Mesodermal cell (in vitro differentiated cells): ENCODE results near the gene SYT15.
"Not testable (repeated sequence)": the region's sequence is repeated elsewhere in the genome, so short reads cannot be mapped to it uniquely, and the experiment has no call there.

ENCODE experiments used
- H3K27ac ChIP-seq: 2 replicates; pipeline ENCODE4 v1.7.0; 2013; ENCODE audit warnings: mild to moderate bottlenecking, low read depth, low read length, moderate library complexity; ENCODE audit not compliant: severe bottlenecking
- H3K36me3 ChIP-seq: 2 replicates; pipeline ENCODE4 v1.7.1; 2013; ENCODE audit warnings: mild to moderate bottlenecking, low read length, moderate library complexity; ENCODE audit not compliant: control insufficient read depth, insufficient read depth
- H3K4me1 ChIP-seq: one replicate; pipeline ENCODE4 v1.7.1; 2013; ENCODE audit warnings: mild to moderate bottlenecking, low read length; ENCODE audit not compliant: insufficient read depth, control insufficient read depth, poor library complexity, severe bottlenecking
- H3K4me3 ChIP-seq: 2 replicates; pipeline ENCODE4 v1.7.0; 2013; ENCODE audit warnings: low read length, control low read depth, mild to moderate bottlenecking; ENCODE audit not compliant: insufficient read depth, poor library complexity, severe bottlenecking; ENCODE audit errors: extremely low read depth
- H3K9me3 ChIP-seq: 2 replicates; pipeline ENCODE4 v1.7.1; 2013; ENCODE audit warnings: mild to moderate bottlenecking, low read length, moderate library complexity; ENCODE audit not compliant: control insufficient read depth
- WGBS, 2 experiments: methylation state at CpG; one replicate each; pipeline ENCODE4 v1.1.5; 2013; ENCODE audit warnings: missing lambda C conversion rate in 2 of 2; ENCODE audit not compliant: insufficient coverage in 2 of 2; 5-methylcytosine and 5-hydroxymethylcytosine counted together

The SYT15 gene

DNA sequence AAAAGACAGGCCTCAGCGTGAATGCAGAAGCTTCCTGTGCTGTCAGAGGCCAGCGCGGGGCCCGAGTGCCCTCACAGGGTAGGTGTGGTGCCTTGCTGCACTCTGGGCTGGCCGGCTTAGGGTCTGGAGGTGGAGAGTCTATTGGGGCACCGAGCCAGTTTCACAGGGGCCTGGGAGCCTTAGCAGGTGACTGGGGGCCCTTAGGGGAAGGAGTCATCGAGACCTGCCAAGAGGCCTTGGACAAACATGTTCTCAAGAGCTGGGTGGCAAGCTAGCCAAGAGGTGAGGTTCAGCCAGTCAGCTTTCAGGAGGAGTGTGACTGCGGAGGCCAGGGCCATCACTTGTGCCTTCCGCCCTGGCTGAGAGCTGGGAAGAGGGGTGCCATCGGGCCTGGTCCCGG, 3.6 kb downstream of the SYT15 start:
- not testable (repeated sequence) for H3K9me3 ChIP-seq, H3K27ac ChIP-seq, H3K36me3 ChIP-seq, H3K4me3 ChIP-seq, H3K4me1 ChIP-seq
- no CpG with 5 or more reads among the region's 11 CpGs for WGBS, 2 experiments

DNA sequence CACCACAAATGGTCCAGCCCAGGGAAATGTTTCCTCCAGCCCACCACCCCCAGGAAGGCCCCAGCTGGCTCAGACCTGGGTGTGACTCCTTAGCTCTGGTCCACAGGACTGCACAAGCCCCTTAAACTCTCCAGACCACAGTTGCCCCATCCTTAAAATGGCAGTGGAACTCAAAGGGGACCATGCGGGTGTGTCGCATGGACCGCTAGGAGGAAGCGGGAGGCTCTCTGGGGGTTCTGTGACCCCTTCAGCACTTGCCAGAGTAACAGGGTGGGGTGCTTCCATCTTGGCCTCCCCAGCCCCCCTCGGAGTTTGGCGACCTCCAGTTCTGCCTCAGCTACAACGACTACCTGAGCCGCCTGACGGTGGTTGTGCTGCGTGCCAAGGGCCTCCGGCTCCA, 5.3 kb downstream of the SYT15 start:
- H3K4me3 ChIP-seq, H3K36me3 ChIP-seq, H3K4me1 ChIP-seq, H3K27ac ChIP-seq, H3K9me3 ChIP-seq: not testable (repeated sequence)
- WGBS, 2 experiments, result no CpG with 5 or more reads among the region's 11 CpGs

DNA sequence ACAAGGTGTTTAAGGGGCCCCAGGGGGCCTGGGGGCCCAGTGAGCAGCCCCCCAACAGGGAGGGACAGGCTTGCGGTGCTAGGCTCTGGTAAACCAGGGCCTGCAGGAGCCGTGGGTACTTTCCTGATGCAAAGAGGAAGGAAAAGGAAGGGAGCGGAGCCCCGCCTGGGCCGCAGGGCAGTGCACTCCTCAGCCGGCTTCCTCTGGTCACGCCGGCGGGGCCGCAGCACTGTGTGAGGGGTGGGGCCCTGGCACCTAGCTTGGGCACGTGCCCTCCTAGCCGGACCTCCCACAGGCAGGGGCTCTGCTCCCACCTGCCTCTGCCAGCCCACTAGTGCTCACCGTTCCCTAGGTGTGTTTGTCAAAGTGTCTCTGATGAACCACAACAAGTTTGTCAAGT, 6.3 kb downstream of the SYT15 start:
- not testable (repeated sequence) for H3K36me3 ChIP-seq, H3K4me1 ChIP-seq, H3K4me3 ChIP-seq, H3K9me3 ChIP-seq, H3K27ac ChIP-seq
- no CpG with 5 or more reads among the region's 13 CpGs for WGBS, 2 experiments

DNA sequence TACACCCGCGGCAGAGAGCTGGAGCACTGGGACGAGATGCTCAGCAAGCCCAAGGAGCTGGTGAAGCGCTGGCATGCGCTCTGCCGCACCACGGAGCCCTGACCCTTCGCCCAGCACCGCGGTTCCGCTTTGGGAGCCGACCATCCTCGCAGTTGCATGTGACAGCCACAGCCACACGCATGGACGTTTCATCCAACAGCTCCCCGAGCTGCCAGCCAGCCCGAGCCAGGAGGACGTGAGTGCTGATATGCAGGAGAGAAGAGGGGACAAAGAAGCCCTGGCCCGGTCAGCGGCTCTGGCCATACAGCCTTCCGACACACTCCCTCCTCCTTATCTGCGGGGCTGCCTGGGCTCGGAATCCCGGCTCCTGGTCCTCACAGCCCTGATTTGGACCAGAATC, 8.6 kb downstream of the SYT15 start:
- H3K9me3 ChIP-seq, H3K4me1 ChIP-seq, H3K27ac ChIP-seq, H3K36me3 ChIP-seq, H3K4me3 ChIP-seq: not testable (repeated sequence)
- no CpG with 5 or more reads among the region's 24 CpGs for WGBS, 2 experiments

DNA sequence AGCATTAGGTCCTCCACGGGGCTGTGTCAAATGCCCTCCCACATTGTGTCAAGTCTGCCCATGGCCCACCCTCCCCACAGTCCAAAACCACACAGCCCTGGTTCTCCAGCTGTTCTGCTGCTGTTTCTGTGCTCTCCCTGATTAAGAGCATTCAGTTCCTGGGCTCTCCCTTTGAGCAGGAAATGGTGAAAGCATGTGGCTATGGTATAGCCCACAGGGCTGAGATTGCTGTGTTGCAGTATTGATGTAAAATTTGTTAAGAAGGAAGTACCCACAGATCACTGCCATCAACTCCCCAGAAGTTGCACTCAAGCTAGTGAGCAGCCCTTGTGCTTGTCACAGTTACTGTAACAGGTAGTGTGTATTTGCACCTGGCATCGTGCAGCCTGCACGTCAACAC, 9.3 kb downstream of the SYT15 start:
- not testable (repeated sequence) for H3K36me3 ChIP-seq, H3K27ac ChIP-seq, H3K9me3 ChIP-seq, H3K4me3 ChIP-seq, H3K4me1 ChIP-seq
- no CpG with 5 or more reads among the region's 3 CpGs for WGBS, 2 experiments

DNA sequence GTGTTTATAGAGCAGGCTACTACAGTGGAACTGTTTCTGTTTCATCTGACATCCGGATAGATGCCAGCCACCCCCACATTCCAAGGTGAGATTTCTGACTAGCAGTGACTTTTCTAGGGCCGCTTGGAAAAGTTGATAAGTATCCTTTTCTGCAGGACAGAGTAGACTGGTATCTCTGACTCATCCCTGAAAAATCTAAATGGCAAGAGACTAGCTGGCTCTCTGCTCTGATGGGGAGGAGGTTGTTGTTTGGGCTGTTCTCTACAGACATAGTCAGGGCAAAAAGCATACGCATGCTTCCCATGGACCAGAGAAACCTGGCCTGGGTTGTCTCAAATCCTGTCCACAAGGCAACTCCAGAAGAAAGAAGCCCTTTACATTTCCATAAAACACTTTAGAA, 10.7 kb downstream of the SYT15 start:
- not testable (repeated sequence) for H3K4me3 ChIP-seq

DNA sequence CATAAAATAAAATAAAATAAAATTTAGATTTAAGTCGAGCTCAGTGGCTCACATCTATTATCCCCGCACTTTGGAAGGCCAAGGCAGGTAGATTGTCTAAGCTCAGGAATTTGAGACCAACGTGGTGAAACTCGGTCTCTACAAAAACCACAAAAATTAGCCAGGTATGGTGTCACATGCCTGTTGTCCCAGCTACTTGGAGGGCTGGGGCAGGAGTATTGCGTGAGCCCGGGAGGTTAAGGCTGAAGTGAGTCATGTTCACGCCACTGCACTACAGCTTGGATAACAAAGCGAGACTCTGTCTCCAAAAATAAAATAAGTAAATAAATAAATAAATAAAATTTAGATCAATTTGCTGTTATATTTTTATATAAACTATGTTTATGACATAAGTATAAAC, 12.1 kb downstream of the SYT15 start:
- WGBS, 2 experiments, result no CpG with 5 or more reads among the region's 8 CpGs
- not testable (repeated sequence) for H3K27ac ChIP-seq, H3K4me1 ChIP-seq, H3K4me3 ChIP-seq, H3K9me3 ChIP-seq, H3K36me3 ChIP-seq

More for the DNA sequence above, 10.7 kb downstream of the SYT15 start:
- not testable (repeated sequence) for H3K36me3 ChIP-seq, H3K27ac ChIP-seq, H3K4me1 ChIP-seq, H3K9me3 ChIP-seq
- no CpG with 5 or more reads among the region's 3 CpGs for WGBS, 2 experiments

DNA sequence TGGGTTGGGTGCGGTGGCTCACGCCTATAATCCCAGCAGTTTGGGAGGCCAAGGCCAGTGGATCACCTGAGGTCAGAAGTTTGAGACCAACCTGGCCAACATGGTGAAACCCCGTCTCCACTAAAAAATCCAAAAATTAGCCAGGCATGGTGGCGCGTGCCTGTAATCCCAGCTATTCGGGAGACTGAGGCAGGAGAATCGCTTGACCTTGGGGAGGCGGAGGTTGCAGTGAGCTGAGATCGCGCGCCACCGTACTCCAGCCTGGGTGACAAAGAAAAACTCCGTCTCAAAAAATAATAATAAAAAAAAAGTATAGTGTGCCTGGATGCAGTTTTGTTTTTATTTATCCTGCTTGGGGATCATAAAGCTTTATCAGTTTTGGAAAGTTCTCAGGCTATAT, 14.4 kb downstream of the SYT15 start:
- not testable (repeated sequence) for H3K9me3 ChIP-seq, H3K4me3 ChIP-seq, H3K4me1 ChIP-seq, H3K27ac ChIP-seq, H3K36me3 ChIP-seq
- WGBS, 2 experiments, result no CpG with 5 or more reads among the region's 13 CpGs

DNA sequence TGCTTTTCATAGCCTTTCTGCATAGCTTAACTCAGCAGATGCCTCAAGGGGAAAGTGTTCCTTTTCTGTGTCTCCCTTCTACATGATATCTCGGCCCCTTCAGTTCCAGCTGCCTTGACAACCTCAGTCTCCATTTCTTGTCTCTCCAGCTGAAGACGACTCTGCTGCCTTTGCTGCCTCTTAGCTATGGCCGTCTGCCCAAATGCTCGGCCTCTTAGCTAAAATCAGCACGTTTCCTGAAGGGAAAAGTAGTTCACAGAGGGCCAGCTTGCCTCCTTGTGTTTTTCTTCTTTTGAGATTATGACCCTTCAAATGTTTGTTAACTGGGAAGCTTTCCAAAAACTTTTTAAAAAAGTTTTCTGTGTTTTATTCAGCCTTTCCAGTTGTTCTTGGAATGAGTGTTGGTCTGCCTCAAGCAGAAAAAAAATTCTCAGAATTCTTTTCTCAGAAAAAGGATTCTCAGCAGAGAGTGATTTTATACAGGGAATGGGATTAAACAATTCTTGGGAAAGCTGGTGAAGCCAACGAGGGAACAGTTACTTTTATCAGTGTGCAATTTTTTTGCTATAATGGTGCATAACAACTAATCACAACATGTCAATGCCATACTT, 15.6 kb downstream of the SYT15 start:
- not testable (repeated sequence) for H3K27ac ChIP-seq, H3K9me3 ChIP-seq, H3K4me1 ChIP-seq, H3K36me3 ChIP-seq, H3K4me3 ChIP-seq
- no CpG with 5 or more reads among the region's 6 CpGs for WGBS, 2 experiments

DNA sequence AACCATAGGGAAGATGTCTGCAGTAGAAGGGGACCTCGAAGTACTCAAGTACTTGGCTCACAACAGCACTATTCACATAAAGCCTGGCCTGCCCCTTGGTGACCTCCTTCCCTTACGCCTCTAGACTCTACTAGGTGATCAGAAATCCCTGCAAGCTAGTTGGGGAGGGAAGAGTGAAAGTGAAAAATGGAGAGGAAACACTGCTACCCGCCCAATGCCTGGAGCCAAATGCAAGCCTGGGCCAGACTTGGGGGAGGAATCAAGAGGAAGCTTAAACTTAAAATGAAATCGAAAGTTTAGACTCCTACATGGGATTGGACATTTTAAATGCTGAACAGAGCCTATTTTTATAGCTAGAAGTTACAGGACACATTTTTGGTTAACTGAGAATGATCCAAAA, 17.6 kb downstream of the SYT15 start:
- not testable (repeated sequence) for H3K4me3 ChIP-seq, H3K36me3 ChIP-seq, H3K4me1 ChIP-seq, H3K27ac ChIP-seq, H3K9me3 ChIP-seq
- WGBS, 2 experiments, result no CpG with 5 or more reads among the region's 4 CpGs

DNA sequence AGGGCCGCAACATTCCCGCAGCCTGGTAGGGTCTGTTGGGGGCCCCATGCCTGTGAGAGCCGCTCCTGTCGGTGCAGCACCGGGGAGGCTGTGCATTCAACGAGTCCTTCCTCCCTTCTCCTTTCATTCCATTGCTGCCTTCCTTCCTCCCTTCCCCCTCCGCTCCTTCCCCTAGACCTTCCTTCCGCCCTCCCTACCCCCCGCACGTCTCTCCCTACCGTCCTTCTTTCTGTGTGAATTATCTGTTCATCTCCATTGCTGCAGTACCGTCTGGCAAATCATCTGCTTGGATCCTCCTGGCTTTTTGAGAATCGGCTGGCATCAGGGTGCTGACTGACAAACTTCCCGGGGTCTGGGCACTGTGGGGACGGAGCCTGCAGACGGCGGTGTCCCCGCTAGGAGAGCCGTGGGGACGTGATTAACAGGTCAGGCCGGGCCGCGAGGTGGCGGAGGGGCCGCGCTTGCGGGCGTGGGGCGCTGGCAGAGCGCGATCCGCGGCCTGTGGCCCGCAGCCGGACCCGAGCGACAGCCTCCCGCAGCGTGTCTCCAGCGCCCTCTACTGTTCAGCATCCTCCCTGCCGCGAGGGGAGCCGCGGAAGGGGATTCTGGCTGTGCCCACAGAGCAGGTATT, 18.8 kb downstream of the SYT15 start:
- H3K4me1 ChIP-seq, H3K27ac ChIP-seq, H3K36me3 ChIP-seq, H3K9me3 ChIP-seq: not testable (repeated sequence)
- peak overlapping the region; percentile 19 for H3K4me3 ChIP-seq
- no CpG with 5 or more reads among the region's 44 CpGs for WGBS, 2 experiments
